Stimulated activated CD4-positive, alpha-beta T cell treated with anti-CD3 and anti-CD28 coated beads, Interleukin-4, amount 100 ng/mL, for 4 hours (primary cell): ENCODE results near the gene PLA2G4D.

Experiments used
- DNase-seq, 2 experiments: peaks; one replicate each; pipeline ENCODE4 v3.0.0-alpha.2; 2020

The PLA2G4D gene

GRCh38 chr15:42048080-42048820 is 46.1 kb downstream of the PLA2G4D start:
- DNase-seq, result no peak

- DNase-seq, result no peak
Observed at GRCh38 chr15:42046597-42046996, 47.8 kb downstream of the PLA2G4D start.

- no peak for DNase-seq
Observed at GRCh38 chr15:42045211-42045615, 49.1 kb downstream of the PLA2G4D start.

- DNase-seq, result no peak
Observed at GRCh38 chr15:42042602-42043400, 51.6 kb downstream of the PLA2G4D start.

GRCh38 chr15:42038401-42038800 is 56.0 kb downstream of the PLA2G4D start:
- DNase-seq, result no peak

GRCh38 chr15:42037656-42038055 is 56.7 kb downstream of the PLA2G4D start:
- DNase-seq, result no peak

GRCh38 chr15:42036966-42037365 is 57.4 kb downstream of the PLA2G4D start:
- no peak for DNase-seq

GRCh38 chr15:42036112-42036905 is 58.1 kb downstream of the PLA2G4D start:
- no peak for DNase-seq

- DNase-seq, result no peak
Observed at GRCh38 chr15:42035435-42035761, 59.0 kb downstream of the PLA2G4D start.

- DNase-seq, result no peak
Observed at GRCh38 chr15:42034628-42035434, 59.5 kb downstream of the PLA2G4D start.

- DNase-seq, result no peak
Observed at GRCh38 chr15:42033214-42033873, 61.0 kb downstream of the PLA2G4D start.

GRCh38 chr15:42032376-42033213 is 61.8 kb downstream of the PLA2G4D start:
- DNase-seq, result no peak

- no peak for DNase-seq
Observed at GRCh38 chr15:42031198-42031915, 63.0 kb downstream of the PLA2G4D start.

- DNase-seq, result no peak
Observed at GRCh38 chr15:42027521-42027920, 66.8 kb downstream of the PLA2G4D start.

GRCh38 chr15:42024303-42024702 is 70.1 kb downstream of the PLA2G4D start:
- DNase-seq, result no peak

- no peak for DNase-seq
Observed at GRCh38 chr15:42021593-42021992, 72.8 kb downstream of the PLA2G4D start.

- no peak for DNase-seq
Observed at GRCh38 chr15:42020713-42021273, 73.6 kb downstream of the PLA2G4D start, which contains the start of gene PLA2G4E. TSS of gene PLA2G4E (minus strand) at chr15:42021042. CDS start at chr15:42021030, 12 bp downstream.

- DNase-seq, result no peak
Observed at GRCh38 chr15:42018306-42019224, 75.8 kb downstream of the PLA2G4D start.
